Esophagus mucosa (tissue), 1 donor: ENCODE results near the gene KMT2C. TPM values are rescaled to one million over a fixed set of nuclear protein-coding genes. Genes with fewer than 3 reads are reported as not detected.

ENCODE experiments used
- ATAC-seq: fragments of 200-7000 bp; cut with Tn5 transposase; one replicate; pipeline ENCODE4 v1.9.1; 2020
- total RNA-seq: library from RNA; stranded (reverse); gene quantifications from one replicate; pipeline ENCODE4 v1.2.4, GENCODE V29; 2023
- donor health status: DM: yes; HTN: yes; CAD: no.

KMT2C gene
- total RNA-seq, 1 donor from 2014 or later: 48.2 TPM

GRCh38 chr7:152103066-152103465, 332.7 kb downstream of the KMT2C start:
- ATAC-seq: no peak

- ATAC-seq: no peak
These were observed 338.5 kb downstream of the KMT2C start for GRCh38 chr7:152097330-152097729.

GRCh38 chr7:152095771-152096170, 340.0 kb downstream of the KMT2C start:
- no peak for ATAC-seq

- ATAC-seq: no peak
These were observed 342.1 kb downstream of the KMT2C start for GRCh38 chr7:152093717-152094116.

- no peak for ATAC-seq
These were observed 345.1 kb downstream of the KMT2C start for GRCh38 chr7:152090747-152091146.

- no peak for ATAC-seq
These were observed 346.6 kb downstream of the KMT2C start for GRCh38 chr7:152089183-152089582.

- ATAC-seq: no peak
These were observed 349.3 kb downstream of the KMT2C start for GRCh38 chr7:152086513-152086912.

- ATAC-seq: no peak
These were observed 350.7 kb downstream of the KMT2C start for GRCh38 chr7:152085131-152085530.

Other genes with a start within 250 kb of the KMT2C start
- 2.3 TPM for gene XRCC2, start 240.1 kb upstream of the KMT2C start, total RNA-seq